Astrocyte (in vitro differentiated cells and primary cell): ENCODE data around the gene AREG. TPM values are rescaled to one million over a fixed set of nuclear protein-coding genes. Genes with fewer than 3 reads are reported as not detected.

Experiments used
- DNase-seq: peaks from one replicate; pipeline ENCODE4 v3.0.0-alpha.2; 2010; ENCODE audit warnings: low read depth
- FAIRE-seq: peaks from 2 replicates; lab custom pipeline; 2011; peaks lifted over from hg19 to GRCh38; lab: Jason Lieb, UNC
- H2AFZ ChIP-seq: 2 replicates; pipeline ENCODE4 v1.6.0; 2012; ENCODE audit warnings: low read depth, low read length, inconsistent platforms
- H3K27ac ChIP-seq: 2 replicates; pipeline ENCODE4 v1.5.1; 2011; ENCODE audit warnings: low read depth, low read length, inconsistent platforms
- H3K27me3 ChIP-seq: 2 replicates; pipeline ENCODE4 v1.6.0; 2011; ENCODE audit warnings: low read length, inconsistent platforms; ENCODE audit not compliant: insufficient read depth
- H3K36me3 ChIP-seq: 2 replicates; pipeline ENCODE4 v1.5.1; 2011; ENCODE audit warnings: low read length, inconsistent platforms; ENCODE audit not compliant: insufficient read depth
- H3K4me1 ChIP-seq: 2 replicates; pipeline ENCODE4 v1.5.1; 2011; ENCODE audit warnings: low read length, inconsistent platforms; ENCODE audit not compliant: insufficient read depth
- H3K4me2 ChIP-seq: 2 replicates; pipeline ENCODE4 v1.6.0; 2012; ENCODE audit warnings: low read length, inconsistent platforms
- H3K4me3 ChIP-seq: 2 replicates; pipeline ENCODE4 v1.5.1; 2011; ENCODE audit warnings: low read depth, mild to moderate bottlenecking, low read length, inconsistent platforms; ENCODE audit not compliant: insufficient read depth
- H3K79me2 ChIP-seq: 2 replicates; pipeline ENCODE4 v1.6.0; 2012; ENCODE audit warnings: mild to moderate bottlenecking, low read length, inconsistent platforms; ENCODE audit not compliant: insufficient read depth
- H3K9ac ChIP-seq: 2 replicates; pipeline ENCODE4 v1.6.0; 2012; ENCODE audit warnings: mild to moderate bottlenecking, low read length, inconsistent platforms
- H3K9me3 ChIP-seq: 2 replicates; pipeline ENCODE4 v1.5.1; 2012; ENCODE audit warnings: low read depth, mild to moderate bottlenecking, low read length, inconsistent platforms; ENCODE audit not compliant: insufficient read depth
- H4K20me1 ChIP-seq: 2 replicates; pipeline ENCODE4 v1.6.0; 2012; ENCODE audit warnings: low read length, inconsistent platforms; ENCODE audit not compliant: insufficient read depth
- H3K27ac Mint-ChIP-seq: one replicate; pipeline ENCODE4 v1.8.0; 2021; ENCODE audit warnings: mild to moderate bottlenecking, mixed read lengths; ENCODE audit not compliant: unreplicated experiment
- H3K27me3 Mint-ChIP-seq: one replicate; pipeline ENCODE4 v1.8.0; 2021; ENCODE audit warnings: low read depth, mixed read lengths; ENCODE audit not compliant: unreplicated experiment
- H3K36me3 Mint-ChIP-seq: one replicate; pipeline ENCODE4 v1.8.0; 2021; ENCODE audit warnings: low read depth, mixed read lengths; ENCODE audit not compliant: unreplicated experiment
- H3K4me1 Mint-ChIP-seq: one replicate; pipeline ENCODE4 v1.8.0; 2021; ENCODE audit warnings: low read depth, mixed read lengths; ENCODE audit not compliant: unreplicated experiment
- H3K4me3 Mint-ChIP-seq: one replicate; pipeline ENCODE4 v1.8.0; 2021; ENCODE audit warnings: mild to moderate bottlenecking, moderate library complexity, mixed read lengths; ENCODE audit not compliant: unreplicated experiment
- H3K9me3 Mint-ChIP-seq: one replicate; pipeline ENCODE4 v1.8.0; 2021; ENCODE audit warnings: mild to moderate bottlenecking, mixed read lengths; ENCODE audit not compliant: unreplicated experiment
- EZH2 ChIP-seq: IDR thresholded peaks from 2 replicates; pipeline ENCODE4 v1.6.1; 2012; ENCODE audit warnings: mild to moderate bottlenecking, low read length, inconsistent platforms; ENCODE audit not compliant: insufficient read depth
- total RNA-seq: library from RNA; stranded (reverse); gene quantifications from 2 replicates; pipeline ENCODE4 v1.2.1, GENCODE V29; 2021
- TF ChIP-seq, protein P1 (sequence below): IDR thresholded peaks from 2 replicates; pipeline ENCODE4 v1.5.1; 2011; ENCODE audit warnings: low read depth, mild to moderate bottlenecking, inconsistent platforms, low read length, moderate library complexity; ENCODE audit not compliant: insufficient read depth

AREG gene
- total RNA-seq, 1 donor from 2014 or later: 1.5 TPM

DNA sequence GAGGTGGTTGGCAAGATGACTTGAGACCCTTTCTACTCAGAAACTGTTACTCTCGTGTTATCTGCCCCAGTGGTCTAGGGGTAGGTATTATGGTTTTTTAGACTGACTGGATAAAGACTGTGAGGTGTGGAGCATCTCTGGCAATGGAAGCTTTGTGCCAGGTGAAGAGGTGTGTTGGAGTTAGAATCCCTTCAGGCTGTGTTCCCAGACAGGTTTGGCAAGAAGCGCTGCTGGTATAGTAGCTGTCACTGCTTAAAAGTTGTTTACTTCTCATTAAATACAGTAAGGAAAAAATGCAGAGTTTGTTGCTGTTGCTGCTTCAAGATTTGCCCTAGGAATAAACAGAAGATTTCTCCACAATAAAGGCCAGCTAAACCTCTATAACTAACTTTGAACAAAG lies 35.3 kb downstream of the AREG start:
- FAIRE-seq: no peak
- H3K27ac Mint-ChIP-seq: no peak overlapping the region
- no peaks in the 10 kb centered on the region for H3K9me3 Mint-ChIP-seq

DNA sequence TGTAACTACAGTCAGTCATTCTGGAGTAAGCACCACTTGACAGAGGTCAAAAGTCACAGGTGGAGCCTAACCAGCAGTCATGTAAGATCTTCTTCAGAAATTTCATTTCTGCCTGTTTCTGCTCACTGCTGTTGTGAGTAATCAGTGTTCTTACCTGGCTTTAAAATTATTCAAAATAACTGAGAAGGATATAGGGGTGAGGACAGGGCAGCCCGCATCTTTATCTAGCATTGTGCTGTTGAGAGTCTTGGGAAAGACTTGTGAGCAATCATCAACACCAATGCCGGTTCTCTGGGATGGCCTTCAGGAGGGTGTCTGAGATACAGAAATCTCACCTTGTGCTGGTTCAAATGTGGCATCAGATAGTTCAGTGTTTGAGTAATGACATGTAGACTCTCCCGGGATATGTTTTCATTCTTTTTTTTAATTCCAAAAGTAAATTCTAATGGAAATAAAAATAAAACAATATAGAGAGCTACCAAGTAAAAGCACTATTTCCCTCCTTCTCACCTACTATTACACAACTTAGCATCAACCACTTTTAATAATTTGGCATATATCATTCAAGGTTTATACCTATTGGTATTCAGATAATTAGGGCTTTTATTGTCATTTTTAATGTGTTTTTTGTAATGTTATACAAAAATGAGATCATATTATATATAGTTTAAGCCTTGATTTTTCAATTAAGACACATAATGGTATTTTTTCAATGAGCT lies 37.1 kb downstream of the AREG start:
- Histone ChIP-seq H3K27ac (no peak overlapping the region), H3K4me2 (no peak overlapping the region), H3K79me2 (no peaks in the 10 kb centered on the region), H2AFZ (no peak overlapping the region), H3K36me3 (no peaks in the 10 kb centered on the region), H3K4me1 (no peaks in the 10 kb centered on the region), H3K4me3 (no peak overlapping the region), H3K9ac (no peak overlapping the region), H3K9me3 (no peaks in the 10 kb centered on the region), H3K27me3 (no peaks in the 10 kb centered on the region), H4K20me1 (no peaks in the 10 kb centered on the region)
- no peaks in the 10 kb centered on the region for H3K4me1 Mint-ChIP-seq
- H3K27ac Mint-ChIP-seq: no peak overlapping the region
- no peaks in the 10 kb centered on the region for H3K9me3 Mint-ChIP-seq
- H3K36me3 Mint-ChIP-seq: no peaks in the 10 kb centered on the region
- FAIRE-seq: no peak
- no peak for DNase-seq
- H3K4me3 Mint-ChIP-seq: no peak overlapping the region
- peaks cover 3% of the 10 kb centered on the region for H3K27me3 Mint-ChIP-seq
- no peak for TF ChIP-seq EZH2
- TF ChIP-seq, protein P1, sequence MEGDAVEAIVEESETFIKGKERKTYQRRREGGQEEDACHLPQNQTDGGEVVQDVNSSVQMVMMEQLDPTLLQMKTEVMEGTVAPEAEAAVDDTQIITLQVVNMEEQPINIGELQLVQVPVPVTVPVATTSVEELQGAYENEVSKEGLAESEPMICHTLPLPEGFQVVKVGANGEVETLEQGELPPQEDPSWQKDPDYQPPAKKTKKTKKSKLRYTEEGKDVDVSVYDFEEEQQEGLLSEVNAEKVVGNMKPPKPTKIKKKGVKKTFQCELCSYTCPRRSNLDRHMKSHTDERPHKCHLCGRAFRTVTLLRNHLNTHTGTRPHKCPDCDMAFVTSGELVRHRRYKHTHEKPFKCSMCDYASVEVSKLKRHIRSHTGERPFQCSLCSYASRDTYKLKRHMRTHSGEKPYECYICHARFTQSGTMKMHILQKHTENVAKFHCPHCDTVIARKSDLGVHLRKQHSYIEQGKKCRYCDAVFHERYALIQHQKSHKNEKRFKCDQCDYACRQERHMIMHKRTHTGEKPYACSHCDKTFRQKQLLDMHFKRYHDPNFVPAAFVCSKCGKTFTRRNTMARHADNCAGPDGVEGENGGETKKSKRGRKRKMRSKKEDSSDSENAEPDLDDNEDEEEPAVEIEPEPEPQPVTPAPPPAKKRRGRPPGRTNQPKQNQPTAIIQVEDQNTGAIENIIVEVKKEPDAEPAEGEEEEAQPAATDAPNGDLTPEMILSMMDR: no peak

More for the DNA sequence above, 35.3 kb downstream of the AREG start:
- Histone ChIP-seq H3K9ac (no peak overlapping the region), H3K4me1 (no peaks in the 10 kb centered on the region), H3K4me2 (no peak overlapping the region), H3K27me3 (no peaks in the 10 kb centered on the region), H3K27ac (no peak overlapping the region), H3K79me2 (no peaks in the 10 kb centered on the region), H3K36me3 (no peaks in the 10 kb centered on the region), H3K4me3 (no peak overlapping the region), H2AFZ (no peak overlapping the region), H3K9me3 (no peaks in the 10 kb centered on the region), H4K20me1 (no peaks in the 10 kb centered on the region)
- H3K4me1 Mint-ChIP-seq: no peaks in the 10 kb centered on the region
- H3K36me3 Mint-ChIP-seq: no peaks in the 10 kb centered on the region
- TF ChIP-seq, protein P1: no peak
- no peak for TF ChIP-seq EZH2
- H3K27me3 Mint-ChIP-seq: peaks cover 3% of the 10 kb centered on the region
- no peak overlapping the region for H3K4me3 Mint-ChIP-seq
- DNase-seq: no peak

DNA sequence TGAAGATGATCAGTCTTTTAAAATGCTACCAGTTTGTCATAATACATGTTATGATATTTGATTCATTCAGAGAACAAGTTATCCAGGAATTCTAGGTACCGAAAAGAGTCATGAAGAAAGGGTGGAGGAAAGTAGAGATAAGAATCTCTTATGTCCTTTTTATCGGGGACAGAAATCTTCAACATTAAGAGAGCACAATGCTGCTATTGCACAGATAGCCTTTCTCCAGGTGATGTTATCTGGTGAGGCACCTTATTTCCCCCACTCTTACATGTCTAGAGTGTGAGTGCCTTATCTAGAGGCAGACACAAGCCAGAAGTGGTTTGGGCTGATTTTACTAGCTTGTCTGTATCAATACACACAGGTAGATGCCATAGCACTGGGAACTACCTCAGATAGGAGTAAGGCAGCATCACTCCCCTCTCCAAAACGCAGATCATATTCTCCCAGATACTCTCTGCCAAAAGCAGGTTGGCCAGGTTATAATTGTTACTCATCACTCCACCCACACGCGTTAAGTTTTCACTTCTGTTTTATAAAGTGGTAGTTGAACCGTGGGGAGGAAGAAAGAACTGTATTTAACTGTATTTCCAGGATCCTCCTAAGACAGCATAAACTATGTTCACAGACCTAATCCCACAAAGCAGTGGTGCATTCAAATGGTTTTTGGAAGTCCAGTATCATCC lies 38.4 kb downstream of the AREG start:
- Mint-ChIP-seq H3K4me3 (no peak overlapping the region), H3K36me3 (no peaks in the 10 kb centered on the region), H3K27me3 (peaks cover 3% of the 10 kb centered on the region), H3K4me1 (no peaks in the 10 kb centered on the region), H3K27ac (no peak overlapping the region), H3K9me3 (no peaks in the 10 kb centered on the region)
- no peak for TF ChIP-seq EZH2
- TF ChIP-seq, protein P1: no peak
- H3K4me3 ChIP-seq: no peak overlapping the region
- no peak overlapping the region for H3K4me2 ChIP-seq
- no peak overlapping the region for H3K27ac ChIP-seq
- H3K36me3 ChIP-seq: no peaks in the 10 kb centered on the region
- no peaks in the 10 kb centered on the region for H4K20me1 ChIP-seq
- FAIRE-seq: no peak
- H2AFZ ChIP-seq: no peak overlapping the region
- H3K79me2 ChIP-seq: no peaks in the 10 kb centered on the region
- no peak for DNase-seq
- no peaks in the 10 kb centered on the region for H3K9me3 ChIP-seq
- H3K27me3 ChIP-seq: no peaks in the 10 kb centered on the region
- no peaks in the 10 kb centered on the region for H3K4me1 ChIP-seq
- no peak overlapping the region for H3K9ac ChIP-seq
